HepG2 (cell line): Measurements from ENCODE around the gene ZNF343.

Experiments used
- HDAC6 ChIP-seq: fragments of 200-600 bp; sonication (generic); IDR thresholded peaks from 2 replicates; pipeline ENCODE4 v1.7.0; 2017; ENCODE audit warnings: mild to moderate bottlenecking, antibody characterized with exemption, low read length, low read depth
- HNF4G ChIP-seq, 2 experiments: sonication (generic) in 1 of 2; formaldehyde crosslinking in 1 of 2; IDR thresholded peaks; 2 replicates each; pipeline versions ENCODE4 v1.4.0 to v1.6.1; 2011 to 2020; ENCODE audit warnings: borderline replicate concordance in 2 of 2, low read depth in 2 of 2, mild to moderate bottlenecking in 2 of 2, low read length in 1 of 2, missing genetic modification reagents in 1 of 2, moderate library complexity in 1 of 2
- MAFK ChIP-seq, 2 experiments: IDR thresholded peaks in 1 of 2; conservative IDR thresholded peaks in 1 of 2; 2 replicates each; pipeline ENCODE4 v1.6.1; 2011; ENCODE audit warnings: improper control_type of control experiment in 2 of 2, low read length in 2 of 2
- NR2C2 ChIP-seq: sonication (generic); formaldehyde crosslinking; IDR thresholded peaks from 2 replicates; pipeline ENCODE4 v1.4.0; 2020; ENCODE audit warnings: missing genetic modification reagents, mild to moderate bottlenecking, moderate library complexity, borderline replicate concordance
- ONECUT2 ChIP-seq: sonication (generic); formaldehyde crosslinking; IDR thresholded peaks from 2 replicates; pipeline ENCODE4 v1.4.0; 2020; ENCODE audit warnings: missing genetic modification reagents
- POLR2A ChIP-seq, 2 experiments: IDR thresholded peaks; 2 replicates each; pipeline ENCODE4 v1.6.1; 2011; ENCODE audit warnings: low read depth in 2 of 2, low read length in 2 of 2, mild to moderate bottlenecking in 1 of 2, moderate library complexity in 1 of 2; ENCODE audit not compliant: insufficient read depth in 1 of 2
- POLR2AphosphoS2 ChIP-seq: IDR thresholded peaks from 2 replicates; pipeline ENCODE4 v1.6.1; 2011; ENCODE audit warnings: low read depth, low read length, improper control_type of control experiment
- RXRA ChIP-seq: sonication (generic); formaldehyde crosslinking; IDR thresholded peaks from 2 replicates; pipeline ENCODE4 v1.5.1; 2020; ENCODE audit warnings: missing genetic modification reagents
- ZNF10 ChIP-seq: sonication (generic); formaldehyde crosslinking; IDR thresholded peaks from 2 replicates; pipeline ENCODE4 v1.4.0; 2020; ENCODE audit warnings: mild to moderate bottlenecking, low read depth, missing genetic modification reagents, borderline replicate concordance
- TF ChIP-seq, protein P1 (sequence below): sonication (generic); formaldehyde crosslinking; IDR thresholded peaks from 2 replicates; pipeline ENCODE4 v1.4.0; 2020; ENCODE audit warnings: missing genetic modification reagents, borderline replicate concordance
- TF ChIP-seq, protein P2 (sequence below): sonication (generic); formaldehyde crosslinking; conservative IDR thresholded peaks from 2 replicates; pipeline ENCODE4 v1.8.0; 2022; ENCODE audit warnings: low read depth, missing genetic modification reagents
- TF ChIP-seq, protein P3 (sequence below): sonication (generic); formaldehyde crosslinking; IDR thresholded peaks from 2 replicates; pipeline ENCODE4 v1.5.0; 2020; ENCODE audit warnings: mild to moderate bottlenecking, missing genetic modification reagents, moderate library complexity
- TF ChIP-seq, protein P4 (sequence below): sonication (generic); formaldehyde crosslinking; IDR thresholded peaks from 2 replicates; pipeline ENCODE4 v1.4.0; 2020; ENCODE audit warnings: missing genetic modification reagents
- TF ChIP-seq, protein P5 (sequence below): sonication (generic); formaldehyde crosslinking; IDR thresholded peaks from 2 replicates; pipeline ENCODE4 v1.4.0; 2020; ENCODE audit warnings: missing genetic modification reagents

DNA sequence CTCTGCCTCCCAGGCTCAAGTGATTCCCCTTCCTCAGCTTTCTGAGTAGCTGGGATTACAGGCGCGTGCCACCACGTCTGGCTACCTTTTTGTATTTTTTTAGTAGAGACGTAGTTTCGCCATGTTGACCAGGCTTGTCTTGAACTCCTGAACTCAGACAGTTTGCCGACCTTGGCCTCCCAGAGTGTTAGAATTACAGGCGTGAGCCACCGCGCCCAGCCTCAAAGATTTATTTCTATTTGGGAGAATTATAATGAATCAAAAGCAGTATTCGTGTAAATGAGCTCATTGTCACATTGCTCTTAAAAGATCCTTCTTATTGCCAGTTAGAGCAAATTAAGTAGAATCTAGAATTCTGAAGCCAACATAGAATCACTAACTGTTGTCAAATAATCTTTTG lies 9.4 kb upstream of the ZNF343 start:
- TF ChIP-seq ONECUT2 (CRISPR knock-in tag) (no peak), RXRA (CRISPR knock-in tag) (no peak), POLR2A (IDR thresholded peaks at IDR 0.05; ENCODE audit: insufficient read depth in 1 of 2, low read depth in 2 of 2, low read length in 2 of 2) (no peak), HNF4G (IDR thresholded peaks at IDR 0.05; ENCODE audit: borderline replicate concordance, low read depth, low read length) (no peak), HNF4G (CRISPR knock-in tag; IDR thresholded peaks at IDR 0.05; ENCODE audit: borderline replicate concordance, low read depth) (no peak), HDAC6 (no peak), POLR2AphosphoS2 (no peak), MAFK (conservative IDR thresholded peaks at IDR 0.05 in 1 of 2, IDR thresholded peaks at IDR 0.05 in 1 of 2; ENCODE audit: low read length in 2 of 2) (no peak), NR2C2 (CRISPR knock-in tag) (no peak), ZNF10 (CRISPR knock-in tag) (no peak)
- TF ChIP-seq, protein P1, sequence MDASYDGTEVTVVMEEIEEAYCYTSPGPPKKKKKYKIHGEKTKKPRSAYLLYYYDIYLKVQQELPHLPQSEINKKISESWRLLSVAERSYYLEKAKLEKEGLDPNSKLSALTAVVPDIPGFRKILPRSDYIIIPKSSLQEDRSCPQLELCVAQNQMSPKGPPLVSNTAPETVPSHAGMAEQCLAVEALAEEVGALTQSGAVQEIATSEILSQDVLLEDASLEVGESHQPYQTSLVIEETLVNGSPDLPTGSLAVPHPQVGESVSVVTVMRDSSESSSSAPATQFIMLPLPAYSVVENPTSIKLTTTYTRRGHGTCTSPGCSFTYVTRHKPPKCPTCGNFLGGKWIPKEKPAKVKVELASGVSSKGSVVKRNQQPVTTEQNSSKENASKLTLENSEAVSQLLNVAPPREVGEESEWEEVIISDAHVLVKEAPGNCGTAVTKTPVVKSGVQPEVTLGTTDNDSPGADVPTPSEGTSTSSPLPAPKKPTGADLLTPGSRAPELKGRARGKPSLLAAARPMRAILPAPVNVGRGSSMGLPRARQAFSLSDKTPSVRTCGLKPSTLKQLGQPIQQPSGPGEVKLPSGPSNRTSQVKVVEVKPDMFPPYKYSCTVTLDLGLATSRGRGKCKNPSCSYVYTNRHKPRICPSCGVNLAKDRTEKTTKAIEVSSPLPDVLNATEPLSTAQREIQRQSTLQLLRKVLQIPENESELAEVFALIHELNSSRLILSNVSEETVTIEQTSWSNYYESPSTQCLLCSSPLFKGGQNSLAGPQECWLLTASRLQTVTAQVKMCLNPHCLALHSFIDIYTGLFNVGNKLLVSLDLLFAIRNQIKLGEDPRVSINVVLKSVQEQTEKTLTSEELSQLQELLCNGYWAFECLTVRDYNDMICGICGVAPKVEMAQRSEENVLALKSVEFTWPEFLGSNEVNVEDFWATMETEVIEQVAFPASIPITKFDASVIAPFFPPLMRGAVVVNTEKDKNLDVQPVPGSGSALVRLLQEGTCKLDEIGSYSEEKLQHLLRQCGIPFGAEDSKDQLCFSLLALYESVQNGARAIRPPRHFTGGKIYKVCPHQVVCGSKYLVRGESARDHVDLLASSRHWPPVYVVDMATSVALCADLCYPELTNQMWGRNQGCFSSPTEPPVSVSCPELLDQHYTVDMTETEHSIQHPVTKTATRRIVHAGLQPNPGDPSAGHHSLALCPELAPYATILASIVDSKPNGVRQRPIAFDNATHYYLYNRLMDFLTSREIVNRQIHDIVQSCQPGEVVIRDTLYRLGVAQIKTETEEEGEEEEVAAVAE (CRISPR knock-in tag): no peak
- TF ChIP-seq, protein P2, sequence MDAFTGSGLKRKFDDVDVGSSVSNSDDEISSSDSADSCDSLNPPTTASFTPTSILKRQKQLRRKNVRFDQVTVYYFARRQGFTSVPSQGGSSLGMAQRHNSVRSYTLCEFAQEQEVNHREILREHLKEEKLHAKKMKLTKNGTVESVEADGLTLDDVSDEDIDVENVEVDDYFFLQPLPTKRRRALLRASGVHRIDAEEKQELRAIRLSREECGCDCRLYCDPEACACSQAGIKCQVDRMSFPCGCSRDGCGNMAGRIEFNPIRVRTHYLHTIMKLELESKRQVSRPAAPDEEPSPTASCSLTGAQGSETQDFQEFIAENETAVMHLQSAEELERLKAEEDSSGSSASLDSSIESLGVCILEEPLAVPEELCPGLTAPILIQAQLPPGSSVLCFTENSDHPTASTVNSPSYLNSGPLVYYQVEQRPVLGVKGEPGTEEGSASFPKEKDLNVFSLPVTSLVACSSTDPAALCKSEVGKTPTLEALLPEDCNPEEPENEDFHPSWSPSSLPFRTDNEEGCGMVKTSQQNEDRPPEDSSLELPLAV (CRISPR knock-in tag): no peak
- TF ChIP-seq, protein P3, sequence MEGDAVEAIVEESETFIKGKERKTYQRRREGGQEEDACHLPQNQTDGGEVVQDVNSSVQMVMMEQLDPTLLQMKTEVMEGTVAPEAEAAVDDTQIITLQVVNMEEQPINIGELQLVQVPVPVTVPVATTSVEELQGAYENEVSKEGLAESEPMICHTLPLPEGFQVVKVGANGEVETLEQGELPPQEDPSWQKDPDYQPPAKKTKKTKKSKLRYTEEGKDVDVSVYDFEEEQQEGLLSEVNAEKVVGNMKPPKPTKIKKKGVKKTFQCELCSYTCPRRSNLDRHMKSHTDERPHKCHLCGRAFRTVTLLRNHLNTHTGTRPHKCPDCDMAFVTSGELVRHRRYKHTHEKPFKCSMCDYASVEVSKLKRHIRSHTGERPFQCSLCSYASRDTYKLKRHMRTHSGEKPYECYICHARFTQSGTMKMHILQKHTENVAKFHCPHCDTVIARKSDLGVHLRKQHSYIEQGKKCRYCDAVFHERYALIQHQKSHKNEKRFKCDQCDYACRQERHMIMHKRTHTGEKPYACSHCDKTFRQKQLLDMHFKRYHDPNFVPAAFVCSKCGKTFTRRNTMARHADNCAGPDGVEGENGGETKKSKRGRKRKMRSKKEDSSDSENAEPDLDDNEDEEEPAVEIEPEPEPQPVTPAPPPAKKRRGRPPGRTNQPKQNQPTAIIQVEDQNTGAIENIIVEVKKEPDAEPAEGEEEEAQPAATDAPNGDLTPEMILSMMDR (CRISPR knock-in tag): no peak
- TF ChIP-seq, protein P4, sequence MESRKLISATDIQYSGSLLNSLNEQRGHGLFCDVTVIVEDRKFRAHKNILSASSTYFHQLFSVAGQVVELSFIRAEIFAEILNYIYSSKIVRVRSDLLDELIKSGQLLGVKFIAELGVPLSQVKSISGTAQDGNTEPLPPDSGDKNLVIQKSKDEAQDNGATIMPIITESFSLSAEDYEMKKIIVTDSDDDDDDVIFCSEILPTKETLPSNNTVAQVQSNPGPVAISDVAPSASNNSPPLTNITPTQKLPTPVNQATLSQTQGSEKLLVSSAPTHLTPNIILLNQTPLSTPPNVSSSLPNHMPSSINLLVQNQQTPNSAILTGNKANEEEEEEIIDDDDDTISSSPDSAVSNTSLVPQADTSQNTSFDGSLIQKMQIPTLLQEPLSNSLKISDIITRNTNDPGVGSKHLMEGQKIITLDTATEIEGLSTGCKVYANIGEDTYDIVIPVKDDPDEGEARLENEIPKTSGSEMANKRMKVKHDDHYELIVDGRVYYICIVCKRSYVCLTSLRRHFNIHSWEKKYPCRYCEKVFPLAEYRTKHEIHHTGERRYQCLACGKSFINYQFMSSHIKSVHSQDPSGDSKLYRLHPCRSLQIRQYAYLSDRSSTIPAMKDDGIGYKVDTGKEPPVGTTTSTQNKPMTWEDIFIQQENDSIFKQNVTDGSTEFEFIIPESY: no peak
- TF ChIP-seq, protein P5, sequence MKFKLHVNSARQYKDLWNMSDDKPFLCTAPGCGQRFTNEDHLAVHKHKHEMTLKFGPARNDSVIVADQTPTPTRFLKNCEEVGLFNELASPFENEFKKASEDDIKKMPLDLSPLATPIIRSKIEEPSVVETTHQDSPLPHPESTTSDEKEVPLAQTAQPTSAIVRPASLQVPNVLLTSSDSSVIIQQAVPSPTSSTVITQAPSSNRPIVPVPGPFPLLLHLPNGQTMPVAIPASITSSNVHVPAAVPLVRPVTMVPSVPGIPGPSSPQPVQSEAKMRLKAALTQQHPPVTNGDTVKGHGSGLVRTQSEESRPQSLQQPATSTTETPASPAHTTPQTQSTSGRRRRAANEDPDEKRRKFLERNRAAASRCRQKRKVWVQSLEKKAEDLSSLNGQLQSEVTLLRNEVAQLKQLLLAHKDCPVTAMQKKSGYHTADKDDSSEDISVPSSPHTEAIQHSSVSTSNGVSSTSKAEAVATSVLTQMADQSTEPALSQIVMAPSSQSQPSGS (CRISPR knock-in tag): no peak
